Amniotic epithelial cell (primary cell): ENCODE results near the gene SIGLEC12.

Source experiments
- DNase-seq: peaks from one replicate; pipeline ENCODE4 v3.0.0-alpha.2; 2010; ENCODE audit warnings: low read depth

The SIGLEC12 gene

DNA sequence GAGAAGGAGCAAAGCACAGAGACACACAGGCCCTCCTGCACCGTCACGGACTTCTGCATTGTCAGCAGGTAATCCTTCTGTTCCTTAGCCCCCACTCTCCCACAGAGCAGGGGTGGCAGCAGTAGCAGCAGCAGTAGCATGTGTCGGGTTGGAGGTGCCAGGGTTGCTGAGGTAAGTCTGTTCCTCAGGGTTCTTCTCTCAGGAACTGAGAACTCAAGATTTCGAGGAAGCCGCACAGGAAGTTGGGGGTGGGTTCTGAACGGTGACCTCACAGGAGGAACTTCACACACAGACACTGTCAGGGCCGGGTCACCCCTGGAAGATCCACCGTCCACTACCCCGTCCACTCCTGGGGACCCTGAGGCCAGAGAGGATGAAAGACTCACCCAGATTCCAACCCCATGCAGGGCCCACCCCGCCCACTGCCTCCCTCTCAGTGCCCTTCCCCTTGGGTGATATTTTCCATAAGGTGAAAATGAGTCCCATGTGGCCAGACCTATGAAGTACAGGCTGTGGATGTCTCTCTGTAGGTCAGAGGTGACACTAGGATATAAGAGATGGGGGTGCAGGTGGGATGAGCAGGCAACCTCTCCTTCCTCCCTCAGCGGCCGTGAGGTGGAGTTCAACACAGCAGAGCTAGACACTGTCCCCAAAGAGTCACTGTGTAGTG lies at the start of gene SIGLEC12:
SIGLEC12 (minus strand) TSS at position 207 of the 670 bp plus-strand sequence; CDS start at position 140, 67 bp downstream.
- DNase-seq, result no peak

DNA sequence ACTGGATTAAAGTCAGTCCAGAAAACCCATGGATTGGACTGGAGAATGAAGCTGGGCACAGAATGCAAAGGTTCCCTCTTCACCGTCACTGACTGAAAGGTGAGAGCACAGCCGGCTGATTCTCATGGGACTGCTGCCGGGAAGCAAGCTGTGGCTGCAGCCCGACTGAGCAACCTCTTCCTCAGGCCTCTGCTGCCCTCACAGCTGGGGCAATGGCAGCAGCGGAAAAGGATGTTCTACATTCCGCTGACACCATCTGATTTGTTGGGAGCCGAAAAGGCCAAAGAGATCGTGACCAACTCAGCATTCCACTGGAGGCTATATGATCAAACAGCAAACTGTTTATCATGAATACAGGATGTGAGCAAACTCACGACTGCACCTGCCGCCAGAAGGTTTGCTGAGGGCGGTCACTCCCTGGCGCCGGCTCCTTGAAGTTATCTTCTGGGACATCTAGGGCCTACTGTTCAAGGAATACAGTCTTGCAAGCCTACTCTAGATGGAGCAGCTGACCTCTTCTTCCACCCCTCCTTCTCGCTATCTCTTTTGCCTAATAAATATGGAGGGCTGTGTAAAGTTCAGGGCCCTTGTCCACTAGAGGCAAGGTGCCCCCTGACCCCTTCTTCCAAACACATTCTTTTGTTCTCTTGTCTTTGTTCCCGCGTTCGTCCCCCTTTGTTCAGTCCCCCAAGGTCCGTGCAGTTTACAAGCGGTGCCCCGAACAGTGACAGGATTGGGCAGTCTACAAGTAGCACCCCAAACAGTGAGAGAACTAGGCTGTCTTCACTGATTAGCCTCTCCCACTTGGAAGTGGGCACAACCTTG lies 49.5 kb upstream of the SIGLEC12 start:
- no peak for DNase-seq

DNA sequence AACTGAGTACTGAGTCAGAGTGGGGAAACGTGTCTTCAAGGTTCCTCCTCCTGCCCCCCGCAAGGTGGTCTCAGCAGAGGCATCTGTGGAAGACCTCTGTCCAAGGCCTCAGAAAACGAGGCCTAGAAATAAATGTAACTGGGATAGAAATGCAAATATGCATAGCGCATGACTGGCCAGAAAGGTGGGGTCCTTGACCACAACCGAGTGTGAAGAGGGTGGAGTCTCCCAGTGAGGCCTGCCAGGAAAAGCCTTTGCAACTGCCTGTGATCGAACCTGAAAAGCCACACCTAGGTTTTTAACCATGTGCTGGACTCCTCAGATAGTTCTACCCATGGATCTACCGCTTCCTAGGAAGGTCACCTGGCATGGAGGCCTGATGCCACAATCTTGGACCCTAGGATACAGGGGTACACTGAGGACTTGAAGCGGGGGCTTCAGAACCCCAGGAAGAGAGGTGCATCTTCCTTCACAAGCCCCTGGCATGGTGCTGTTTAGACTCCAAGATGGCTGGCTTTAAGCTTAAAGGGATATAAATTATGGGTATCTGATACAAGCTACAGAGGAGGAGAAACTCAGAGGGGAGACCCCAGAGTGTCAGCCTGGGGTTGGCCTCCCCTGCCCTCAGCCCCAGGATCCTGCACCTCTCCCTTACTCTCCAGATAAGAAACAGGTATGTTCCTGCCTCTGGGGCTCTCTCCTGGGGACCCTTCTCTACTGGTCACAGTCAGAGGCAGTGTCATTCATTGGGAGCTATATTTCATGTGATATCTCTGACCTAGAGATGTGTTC lies 48.1 kb upstream of the SIGLEC12 start:
- no peak for DNase-seq

DNA sequence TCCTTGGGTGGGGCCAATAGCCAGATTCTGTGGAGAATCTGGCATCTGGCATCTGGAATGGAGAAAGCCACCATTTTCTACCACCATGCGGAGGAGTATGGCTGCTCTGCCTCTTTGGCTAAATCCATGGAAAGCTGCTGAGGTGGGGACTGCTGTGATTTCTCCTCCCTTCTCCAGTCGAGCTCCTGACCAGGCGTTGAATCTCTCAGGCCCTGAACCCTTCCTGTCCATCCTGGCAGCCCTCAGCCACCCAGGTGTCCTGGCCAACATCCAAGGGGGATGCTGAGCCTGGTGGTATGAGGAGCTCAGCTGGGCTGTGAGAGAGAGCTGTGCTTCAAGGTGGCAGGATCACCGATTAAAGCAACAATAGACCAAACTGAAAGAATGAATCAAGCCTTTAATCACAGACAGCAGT lies 47.3 kb upstream of the SIGLEC12 start:
- no peak for DNase-seq

DNA sequence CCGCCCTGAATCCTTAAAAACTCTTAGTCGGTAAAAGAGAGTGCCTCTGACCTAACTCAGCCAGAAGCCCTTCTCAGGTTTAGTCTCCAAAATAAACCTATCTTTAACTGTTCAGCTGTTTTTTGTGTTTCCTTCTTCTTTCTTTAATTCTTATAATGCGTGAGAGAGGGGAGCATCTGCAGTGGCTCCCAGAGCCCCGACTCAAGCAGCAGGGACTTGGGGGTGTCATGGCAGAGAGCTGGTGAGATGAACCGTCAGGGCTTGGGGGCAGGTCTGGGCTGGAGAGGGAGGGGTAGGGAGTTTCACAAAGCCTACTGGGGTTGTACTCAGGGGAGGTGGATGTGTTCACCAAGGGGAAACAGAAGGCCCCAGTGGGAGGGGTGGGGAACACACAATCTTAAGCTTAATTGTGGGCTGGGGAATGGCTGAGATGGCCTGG lies 46.6 kb upstream of the SIGLEC12 start:
- DNase-seq, result no peak

DNA sequence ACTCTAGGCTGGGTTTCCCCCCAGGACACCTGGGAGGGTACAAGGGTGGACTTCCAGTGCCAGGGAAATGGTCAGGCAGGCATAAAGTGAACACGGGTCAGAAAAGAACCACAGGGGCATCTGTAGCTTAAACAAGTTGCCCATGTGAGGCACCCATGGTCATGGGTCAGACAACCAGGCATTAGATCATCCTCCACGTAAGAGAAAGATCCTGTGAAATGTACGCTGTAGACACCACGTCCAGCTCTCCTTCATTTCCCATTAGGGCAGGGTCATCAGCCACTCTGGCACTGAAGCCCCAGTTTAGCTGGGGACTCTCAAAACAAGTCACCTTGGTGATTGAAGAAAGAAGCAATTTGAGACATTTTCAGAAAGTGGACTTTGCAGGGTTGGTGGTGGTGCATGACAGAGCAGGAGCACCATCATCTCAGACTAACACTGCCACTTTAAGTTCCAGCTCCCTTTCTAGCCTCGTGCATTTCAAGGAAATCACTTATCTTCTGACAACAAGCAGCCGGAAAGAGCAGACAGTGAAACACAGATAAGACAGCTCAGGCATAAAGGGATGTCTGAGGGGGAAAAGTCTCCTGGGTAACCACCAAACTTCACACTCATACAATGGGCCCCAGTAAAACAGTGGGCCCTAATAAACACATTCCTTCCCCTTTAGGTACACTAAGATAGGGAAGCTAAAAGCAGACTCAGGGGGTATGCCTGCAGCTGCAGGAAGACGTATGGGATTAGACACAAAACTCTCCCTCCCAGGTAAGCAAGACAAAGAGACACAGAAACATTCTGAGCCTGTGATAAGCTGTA lies 46.0 kb upstream of the SIGLEC12 start:
- peak; percentile 26 for DNase-seq

DNA sequence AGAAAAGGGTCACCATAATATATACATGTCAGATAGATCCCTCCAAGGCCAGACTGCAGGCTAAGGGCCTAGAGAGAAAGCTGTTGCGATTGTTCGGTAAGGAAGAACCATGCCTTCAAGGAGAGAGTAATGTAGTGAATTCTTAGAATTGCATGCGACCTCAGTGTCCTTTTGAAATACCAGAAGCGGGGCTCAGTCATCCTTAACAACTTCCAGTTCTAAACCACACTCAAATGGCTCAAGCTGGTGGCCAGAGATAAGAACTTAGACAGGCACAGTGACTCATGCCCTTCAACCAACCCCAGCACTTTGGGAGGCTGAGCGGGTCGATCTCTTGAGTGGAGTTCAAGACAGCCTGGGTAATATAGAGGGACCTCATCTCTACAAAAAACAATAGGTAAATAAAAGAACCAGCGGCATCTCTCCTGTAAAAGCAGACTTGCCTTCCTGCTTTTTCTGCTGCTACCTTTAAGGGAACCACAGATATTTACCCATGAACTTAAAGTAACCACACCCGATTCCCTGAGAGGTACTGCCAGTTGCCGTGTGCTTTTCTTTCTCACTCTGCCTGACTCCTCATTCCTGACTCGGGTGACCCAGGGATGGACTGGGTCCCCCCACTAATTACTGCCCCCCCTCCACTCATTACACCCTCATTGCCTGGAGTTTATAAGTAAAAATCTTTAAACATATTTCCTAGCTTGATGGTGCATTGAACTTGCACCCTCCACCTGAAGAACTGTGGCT lies 45.2 kb upstream of the SIGLEC12 start:
- peak; percentile 38 for DNase-seq

DNA sequence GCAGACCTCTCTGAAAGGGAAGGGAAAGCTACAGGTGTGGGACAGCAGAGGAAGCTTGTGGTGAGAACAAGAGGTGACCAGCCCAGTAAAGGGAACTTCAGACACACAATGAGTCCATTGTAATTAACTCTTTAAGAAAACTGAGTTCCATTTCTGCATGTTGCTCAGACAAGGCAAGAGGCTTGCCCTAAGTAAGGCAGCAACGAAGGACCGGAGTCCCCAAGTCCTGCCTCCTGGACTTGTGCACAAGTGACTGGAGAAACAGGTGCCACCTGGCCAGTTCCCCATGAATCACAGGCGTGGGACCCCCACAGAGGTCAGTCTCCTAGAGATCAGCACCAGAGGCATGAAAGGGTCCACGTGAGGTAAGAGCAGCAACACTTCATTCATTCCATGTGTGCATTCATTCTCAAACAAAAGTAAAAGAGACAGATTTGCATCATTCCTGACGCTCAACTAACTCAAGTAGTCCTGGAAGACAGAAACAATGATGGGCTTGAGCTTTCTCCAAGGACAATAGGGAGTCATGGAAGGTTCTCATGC lies 44.6 kb upstream of the SIGLEC12 start:
- no peak for DNase-seq

DNA sequence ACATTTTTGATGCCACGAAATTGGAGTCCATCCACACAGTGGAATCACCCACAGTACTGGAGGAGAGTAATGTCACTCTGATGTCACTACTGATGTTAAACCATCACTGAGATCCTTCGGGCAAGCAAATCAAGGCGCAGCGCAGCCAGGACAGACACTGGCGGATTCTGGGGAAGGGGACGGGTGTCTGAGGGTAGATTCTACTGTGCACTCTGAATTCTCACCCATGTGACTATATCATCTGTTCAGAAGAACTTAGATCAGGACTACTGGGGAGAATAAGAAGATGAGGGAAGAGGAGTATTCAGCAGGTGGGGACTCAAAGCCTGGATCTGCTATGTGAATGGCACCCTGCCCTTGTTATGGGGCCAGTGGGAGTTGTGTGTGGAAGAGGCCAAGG lies 42.4 kb upstream of the SIGLEC12 start:
- DNase-seq, result no peak

DNA sequence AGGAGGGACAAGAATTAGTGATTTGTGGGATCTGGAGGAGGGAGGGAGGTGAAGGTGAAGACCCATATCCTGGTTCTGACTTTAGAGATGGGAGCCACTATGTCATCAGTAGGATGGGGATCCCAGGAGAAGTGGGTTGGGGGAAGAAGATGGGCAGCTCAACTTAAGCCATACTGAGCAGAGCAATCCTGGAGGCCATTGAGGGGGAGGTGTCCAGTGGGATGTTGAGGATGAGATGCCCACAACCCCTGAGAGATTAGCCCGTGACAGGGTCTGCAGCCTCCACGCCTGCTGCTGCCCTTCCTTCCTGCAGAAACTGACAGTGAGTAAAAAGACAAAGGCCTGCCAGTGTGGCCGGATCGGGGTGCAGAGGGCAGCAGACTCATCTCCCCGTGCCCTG lies 41.1 kb upstream of the SIGLEC12 start:
- DNase-seq, result no peak

DNA sequence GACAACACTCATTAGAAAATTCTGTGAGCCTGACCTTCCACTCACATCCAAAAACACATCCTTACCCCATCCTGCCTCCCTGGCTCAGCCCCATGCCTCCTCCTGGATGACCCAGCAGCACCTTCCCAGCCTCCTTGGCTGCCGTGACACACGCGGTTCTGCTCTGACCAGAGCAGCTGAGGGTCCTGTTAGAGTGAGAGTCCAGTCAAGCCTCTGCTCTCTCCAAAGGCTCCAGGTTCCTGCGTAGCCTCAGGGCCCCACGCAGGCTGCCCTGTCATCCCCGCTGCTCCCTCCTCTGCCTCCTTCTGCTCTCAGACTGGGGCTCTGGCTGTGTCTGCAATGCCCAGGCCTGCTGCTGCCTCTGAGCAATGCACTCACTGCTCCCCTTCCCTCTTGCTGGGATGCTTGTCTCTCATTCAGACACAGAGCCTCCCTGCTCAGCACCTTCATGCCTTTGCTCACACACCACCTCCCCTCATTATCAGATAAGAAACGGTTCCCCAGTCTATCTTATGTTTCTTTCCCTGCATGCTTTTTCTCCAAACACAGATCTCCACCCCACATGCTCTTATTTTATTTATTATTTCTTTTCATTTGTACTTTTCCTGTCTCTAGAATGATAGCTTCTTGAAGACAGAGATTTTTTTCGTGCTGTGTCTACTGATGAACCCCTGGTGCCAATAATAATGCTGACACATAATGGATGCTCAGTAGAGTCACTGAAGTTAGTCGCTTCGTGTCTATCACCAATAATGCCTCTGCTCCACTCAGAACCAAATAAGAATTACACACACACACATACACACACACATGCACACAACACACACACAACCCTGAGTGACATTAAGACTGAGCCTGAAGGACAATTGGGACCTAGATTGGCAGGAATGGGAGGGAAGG lies 40.1 kb upstream of the SIGLEC12 start:
- DNase-seq, result no peak

DNA sequence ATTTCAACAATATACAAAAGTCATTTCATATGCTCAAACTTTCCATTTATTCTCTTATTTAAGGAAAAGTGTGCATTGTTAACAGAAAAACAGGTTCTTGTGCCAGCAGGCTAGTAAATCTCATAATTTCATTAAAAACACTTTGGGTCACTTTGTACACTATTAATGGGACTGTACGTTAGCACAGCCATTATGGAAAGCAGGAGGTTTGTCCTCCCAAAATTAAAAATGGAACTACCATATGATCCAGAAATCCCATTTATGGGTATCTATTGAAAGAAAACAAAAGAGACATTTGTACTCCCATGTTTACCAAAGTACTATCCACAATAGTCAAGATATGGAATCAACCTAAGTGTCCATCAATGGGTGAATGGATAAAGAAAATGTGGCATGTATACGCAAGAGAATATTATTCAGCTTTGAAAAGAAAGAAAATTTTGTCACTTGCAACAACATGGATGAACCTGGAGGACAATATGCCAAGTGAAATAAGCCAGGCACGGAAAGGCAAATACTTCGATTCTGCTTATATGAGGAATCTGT lies 38.3 kb upstream of the SIGLEC12 start:
- no peak for DNase-seq

DNA sequence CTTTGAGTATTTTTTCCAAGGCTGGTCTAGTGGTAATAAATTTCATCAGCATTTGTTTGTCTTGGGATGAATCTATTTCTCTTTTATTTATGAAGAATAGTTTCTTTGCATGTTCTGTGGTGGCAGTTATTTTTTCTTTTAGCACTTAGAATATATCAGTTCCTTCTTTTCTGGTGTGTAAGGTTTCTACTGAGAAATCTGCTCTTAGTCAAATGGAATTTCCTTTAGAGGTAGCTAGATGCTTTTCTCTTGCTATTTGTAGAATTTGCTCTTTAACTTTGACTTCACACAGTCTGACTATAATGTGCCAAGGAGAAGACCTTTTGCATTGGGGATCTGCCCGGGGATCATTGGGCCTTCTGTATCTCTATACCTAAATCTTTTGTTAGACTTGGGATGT lies 33.9 kb upstream of the SIGLEC12 start:
- DNase-seq, result no peak

DNA sequence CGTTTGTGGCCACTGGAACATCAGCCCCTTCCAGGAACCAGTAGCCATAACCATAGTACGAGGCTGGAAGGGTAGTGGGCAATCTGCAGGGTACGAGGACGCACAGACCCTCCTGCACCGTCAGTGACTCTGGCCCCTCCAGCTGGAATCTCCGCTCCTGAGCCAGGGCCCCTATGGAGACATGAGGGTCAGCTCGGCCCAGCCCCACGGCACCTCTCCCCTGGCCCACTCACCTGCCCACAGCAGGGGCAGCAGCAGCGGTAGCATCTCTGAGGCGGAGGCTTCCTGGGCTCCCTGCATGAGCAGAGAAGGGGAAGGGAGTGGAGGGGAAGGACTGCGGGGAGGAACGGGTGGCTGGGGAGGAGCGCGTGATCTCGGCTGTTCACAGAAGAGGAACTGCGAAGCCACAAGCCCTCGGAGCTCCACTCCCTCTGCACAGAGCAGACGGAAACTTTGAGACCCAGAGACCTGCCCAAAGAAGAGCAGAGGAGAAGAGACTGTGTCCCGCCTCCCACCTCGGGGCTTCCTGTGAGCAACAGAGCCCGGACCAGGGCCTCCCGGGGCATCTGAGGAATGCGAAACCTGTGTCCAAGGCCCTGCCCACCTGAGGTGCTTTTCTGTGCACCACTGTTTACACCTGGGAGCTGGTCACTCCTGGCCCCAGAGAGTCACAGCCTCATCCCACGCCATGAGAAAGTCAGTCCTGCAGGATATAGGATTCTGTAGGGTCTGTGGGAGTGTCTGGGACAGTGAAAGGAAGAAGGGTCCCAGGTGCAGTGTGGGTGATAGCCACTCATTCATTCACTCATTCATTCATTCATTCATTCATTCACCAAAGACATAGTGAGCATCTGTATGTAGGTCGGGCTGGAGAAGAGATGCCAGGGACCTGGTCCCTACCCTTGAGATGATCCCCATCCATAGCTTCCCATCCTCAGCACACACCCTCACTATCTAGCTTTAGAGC lies 30.0 kb upstream of the SIGLEC12 start, which contains the start of gene SIGLEC6:
SIGLEC6 (minus strand) TSS at position 322 of the 967 bp plus-strand sequence; CDS start at position 300, 22 bp downstream.
- DNase-seq, result no peak

DNA sequence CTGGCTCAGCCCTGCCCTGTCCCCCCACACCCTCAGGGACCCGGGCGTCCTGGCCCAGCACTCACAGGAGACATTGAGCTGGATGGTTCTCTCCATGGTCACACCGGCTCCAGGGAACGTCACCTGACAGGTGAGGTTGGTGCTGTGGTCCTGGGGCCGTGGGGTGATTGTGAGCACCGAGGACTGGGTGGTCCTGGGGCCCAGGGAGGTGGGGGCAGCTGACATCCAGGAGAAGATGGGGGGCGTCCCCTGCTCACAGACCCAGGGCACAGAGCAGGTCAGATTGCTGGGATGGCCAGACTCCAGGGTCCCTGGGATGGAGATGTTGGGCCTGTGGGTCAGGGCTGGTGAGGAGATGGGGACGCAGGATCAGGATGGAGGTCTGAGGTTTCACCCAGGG lies 29.0 kb upstream of the SIGLEC12 start:
- DNase-seq, result no peak

DNA sequence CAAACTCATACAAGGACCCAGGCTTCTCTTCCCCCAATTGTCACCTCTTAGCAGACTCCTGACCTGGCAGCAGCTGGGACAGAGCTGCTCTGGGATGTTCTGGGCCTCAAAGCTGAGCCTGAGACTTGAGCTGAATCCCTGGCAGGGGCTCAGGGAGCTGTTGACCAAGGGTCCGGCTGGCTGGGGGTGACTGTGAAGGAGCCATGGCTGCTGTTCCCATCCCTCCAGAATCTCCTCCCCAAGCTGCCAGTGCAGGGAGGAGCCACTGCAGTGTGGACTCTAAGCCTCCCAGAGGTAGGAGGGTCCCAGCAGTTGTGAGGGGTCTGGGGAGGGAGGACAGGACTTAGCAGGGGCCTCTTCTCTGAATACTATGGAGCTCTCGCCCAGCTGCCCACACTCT lies 27.7 kb upstream of the SIGLEC12 start:
- no peak for DNase-seq

DNA sequence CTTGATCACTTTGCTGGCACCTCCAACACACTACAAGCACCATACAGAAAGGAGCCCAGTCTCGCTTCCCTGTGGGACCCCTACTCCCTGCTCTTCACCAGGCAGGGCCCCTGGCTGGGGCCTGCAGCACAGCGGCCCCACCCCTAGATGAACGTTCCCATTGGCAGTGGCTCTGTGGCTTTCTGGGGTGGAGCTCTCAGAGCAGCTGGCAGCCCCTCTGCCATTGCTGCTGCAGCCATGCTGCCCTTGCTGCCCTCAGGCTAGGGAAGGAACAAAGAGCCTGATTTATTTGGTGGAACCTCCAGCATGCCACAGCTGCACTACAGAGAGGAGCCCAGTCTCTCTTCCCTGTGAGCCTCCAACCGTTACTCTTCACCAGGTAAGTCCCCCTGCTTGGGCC lies 24.1 kb upstream of the SIGLEC12 start:
- no peak for DNase-seq

DNA sequence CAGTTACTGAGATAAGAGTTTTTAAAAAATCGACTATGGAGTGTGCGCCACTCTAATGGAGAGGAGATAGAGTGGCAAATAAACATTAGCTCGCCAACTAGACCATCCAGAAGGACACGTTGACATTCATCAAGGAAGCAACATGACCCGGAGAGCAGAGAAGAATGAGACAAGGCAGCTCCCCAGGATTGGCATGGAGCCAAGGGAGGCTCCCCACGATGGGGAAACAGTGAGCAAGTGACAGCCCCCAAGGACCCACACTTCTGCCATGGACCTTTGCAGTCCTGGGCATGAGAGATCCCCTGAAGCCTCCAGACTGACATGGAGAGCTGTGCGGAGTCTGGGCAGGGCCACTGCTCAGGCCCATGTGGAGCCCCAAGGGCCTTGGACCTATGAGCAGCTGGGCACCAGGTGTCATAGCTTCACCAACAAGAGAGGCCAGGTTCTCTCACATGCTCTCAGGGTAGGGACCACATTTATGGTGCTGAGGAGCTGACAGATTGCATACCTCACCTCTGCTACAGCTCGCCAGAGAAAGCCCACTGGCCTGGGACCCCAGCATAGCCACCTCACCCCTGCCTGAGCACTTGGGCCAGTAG lies 23.2 kb upstream of the SIGLEC12 start:
- no peak for DNase-seq
